ENCODE results near the gene SMYD3.

Gene SMYD3

DNA sequence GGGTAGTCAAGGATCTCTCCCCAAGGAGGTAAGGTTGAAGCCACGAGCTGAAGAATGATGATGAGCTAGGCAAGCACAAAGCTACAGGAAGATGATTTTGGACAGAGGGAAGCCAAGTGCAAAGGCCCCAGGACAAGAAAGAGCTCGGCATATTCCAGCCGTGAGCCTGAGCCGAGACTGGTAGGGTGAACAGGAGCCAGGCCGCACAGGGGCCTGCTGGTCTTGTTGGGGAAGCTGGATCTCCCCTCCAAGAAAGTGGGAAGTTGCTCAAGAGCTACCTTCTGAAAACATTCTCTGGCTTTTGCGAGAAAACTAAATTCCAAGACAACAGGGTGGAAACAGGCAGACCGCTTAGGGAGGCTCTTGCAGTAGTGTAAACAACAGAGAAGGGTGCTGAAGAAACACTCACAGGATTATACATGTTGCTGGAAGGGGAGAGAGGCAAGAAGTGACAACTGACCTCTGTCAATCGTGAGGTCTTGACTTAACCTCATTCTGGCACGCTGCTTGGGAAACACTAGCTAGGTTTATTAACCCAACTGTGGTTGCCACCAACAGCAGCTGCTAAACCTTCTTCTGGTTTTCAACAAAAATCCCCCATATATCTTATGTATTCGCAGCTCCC, 625.2 kb downstream of the SMYD3 start:
- in situ Hi-C loops (cut with MboI; ENCODE audit: low sequenced_read_pairs) = no loop called here

DNA sequence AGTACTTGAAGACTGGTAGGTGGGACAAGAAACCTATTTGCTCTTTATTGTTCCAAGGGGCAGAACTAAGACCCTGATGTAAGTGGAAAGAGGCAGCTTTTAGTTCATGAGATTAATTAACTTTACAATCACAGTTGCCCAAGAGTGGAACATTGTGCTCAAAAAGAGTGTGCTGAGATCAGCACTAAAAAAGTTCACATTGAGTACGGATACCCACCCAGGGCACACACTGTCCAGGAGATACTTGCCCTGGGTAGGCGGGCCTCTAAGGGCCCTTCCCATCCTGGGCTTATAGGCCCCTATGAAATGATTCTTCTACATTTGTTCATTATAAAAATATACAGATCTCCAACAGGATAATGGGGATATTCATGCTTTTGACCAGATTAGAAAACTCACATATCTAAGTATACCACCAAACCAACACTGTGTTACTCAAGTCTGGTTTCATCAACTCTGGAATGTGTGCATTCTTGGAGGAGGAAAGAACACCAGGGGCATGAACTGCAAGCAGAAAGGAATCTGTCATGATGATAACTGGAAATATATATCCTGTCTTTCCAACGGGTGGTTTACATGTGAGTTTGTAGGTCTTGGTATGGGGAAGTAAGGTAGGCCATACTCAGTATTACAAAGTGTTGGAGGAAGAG, 626.2 kb downstream of the SMYD3 start:
- in situ Hi-C loops (cut with MboI; ENCODE audit: low sequenced_read_pairs) = no loop called here

DNA sequence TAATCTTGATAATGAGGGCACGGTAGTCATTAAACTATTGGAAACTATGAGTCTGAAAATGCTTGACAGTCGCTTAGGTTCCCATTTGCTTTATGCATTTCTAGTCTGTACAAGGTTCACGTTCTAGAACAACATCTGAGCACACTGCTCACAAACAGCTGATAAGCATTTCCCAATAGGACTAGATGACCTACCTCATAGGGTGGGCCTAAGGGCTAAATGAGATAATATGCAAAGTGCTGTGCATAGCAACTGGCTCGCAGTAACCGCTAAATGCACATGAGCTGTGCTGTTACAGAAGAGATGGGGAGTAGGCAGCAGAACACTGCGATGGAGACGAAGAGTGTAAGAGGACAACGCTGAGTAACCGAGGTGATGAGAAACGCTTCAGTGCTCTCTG, 628.0 kb downstream of the SMYD3 start:
- in situ Hi-C loops (cut with MboI; ENCODE audit: low sequenced_read_pairs) = no loop called here

DNA sequence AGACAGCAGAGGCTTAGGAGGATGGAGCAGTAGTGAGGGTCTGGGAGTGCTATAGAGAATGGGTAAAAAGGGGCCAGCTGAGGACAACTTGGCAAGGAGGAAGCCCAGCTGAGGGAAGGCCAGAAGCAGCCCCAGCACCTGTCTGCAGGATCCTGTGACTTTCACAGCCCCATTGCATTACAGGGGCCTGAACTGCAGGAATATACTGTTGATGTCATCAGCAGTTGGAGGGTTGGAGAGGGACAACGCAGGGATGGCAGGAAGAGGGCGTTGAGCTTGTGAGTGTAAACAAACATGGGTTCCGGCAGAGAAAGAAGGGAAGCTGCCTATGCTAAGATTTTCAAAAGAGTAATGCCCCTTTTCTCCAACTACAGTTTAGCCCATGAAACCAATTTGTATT, 628.5 kb downstream of the SMYD3 start:
- in situ Hi-C loops (cut with MboI; ENCODE audit: low sequenced_read_pairs) = no loop called here

DNA sequence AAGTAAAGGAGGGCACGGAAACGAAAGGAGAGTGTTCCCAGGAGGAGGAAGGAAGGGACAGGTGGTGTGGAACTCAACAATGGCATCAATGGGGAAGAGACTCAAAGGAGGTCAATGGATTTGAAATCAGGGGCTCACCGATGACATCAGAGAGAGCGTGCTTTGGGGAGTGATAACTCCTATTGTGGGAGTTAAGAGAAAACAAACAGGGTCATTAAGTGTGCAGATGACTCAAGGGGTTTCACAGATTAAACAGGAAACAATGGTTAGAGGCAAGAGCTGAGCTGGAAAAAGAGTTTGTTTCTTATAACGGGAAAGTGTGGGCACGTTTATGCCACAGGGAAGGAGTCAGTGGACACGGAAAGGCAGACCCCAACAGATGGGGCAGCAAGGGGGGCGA, 629.1 kb downstream of the SMYD3 start:
- in situ Hi-C loops (cut with MboI; ENCODE audit: low sequenced_read_pairs) = no loop called here

DNA sequence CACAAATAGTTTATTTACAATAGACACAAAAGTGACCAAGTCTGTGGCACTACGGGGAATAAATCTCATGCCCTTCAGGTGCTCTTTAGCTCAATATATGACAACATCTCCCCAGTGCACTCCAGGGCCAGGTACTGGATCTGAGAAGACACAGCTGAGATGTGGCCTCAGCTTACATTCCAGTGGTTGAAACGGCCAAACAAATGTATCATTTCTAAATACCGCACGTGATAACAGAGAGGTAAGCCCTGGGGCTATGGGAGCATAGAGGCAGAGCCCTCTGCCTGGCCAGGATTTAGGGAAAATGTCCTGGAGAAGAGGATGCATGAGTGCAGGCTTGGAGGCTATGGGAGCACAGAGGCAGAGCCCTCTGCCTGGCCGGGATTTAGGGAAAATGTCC, 630.5 kb downstream of the SMYD3 start:
- in situ Hi-C loops (cut with MboI; ENCODE audit: low sequenced_read_pairs) = no loop called here

DNA sequence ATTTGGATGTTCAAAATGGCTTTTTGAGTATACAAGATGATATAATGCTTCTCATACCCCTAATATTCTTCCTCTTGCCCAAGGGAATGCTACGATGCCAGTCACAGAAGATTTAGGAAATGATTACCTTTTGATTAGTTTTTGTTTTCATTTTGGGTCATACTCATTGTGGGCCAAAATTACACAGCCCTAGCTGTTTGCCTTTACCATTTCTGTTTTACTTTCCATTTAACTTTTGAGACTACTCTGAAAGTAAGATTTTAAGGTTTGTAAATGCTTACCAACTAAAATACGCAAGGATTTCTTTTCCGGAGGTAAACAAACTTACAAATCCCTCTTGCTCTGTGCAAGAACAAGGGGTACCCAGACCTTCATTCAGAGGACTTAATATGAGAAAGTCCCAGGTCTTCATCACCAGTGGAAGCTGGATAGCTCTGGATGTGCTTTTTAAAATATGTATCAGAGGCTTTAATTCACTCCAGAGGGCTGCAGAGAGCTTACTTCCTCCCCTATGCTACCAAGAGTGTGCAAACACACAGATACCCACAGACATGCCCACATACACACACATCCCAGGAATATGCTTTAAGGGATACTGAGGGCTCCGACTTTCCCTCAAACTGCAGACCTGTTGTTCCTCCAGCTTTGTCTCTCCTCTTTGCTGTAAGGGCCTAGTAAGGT, 631.4 kb downstream of the SMYD3 start:
- in situ Hi-C loops (cut with MboI; ENCODE audit: low sequenced_read_pairs) = no loop called here

DNA sequence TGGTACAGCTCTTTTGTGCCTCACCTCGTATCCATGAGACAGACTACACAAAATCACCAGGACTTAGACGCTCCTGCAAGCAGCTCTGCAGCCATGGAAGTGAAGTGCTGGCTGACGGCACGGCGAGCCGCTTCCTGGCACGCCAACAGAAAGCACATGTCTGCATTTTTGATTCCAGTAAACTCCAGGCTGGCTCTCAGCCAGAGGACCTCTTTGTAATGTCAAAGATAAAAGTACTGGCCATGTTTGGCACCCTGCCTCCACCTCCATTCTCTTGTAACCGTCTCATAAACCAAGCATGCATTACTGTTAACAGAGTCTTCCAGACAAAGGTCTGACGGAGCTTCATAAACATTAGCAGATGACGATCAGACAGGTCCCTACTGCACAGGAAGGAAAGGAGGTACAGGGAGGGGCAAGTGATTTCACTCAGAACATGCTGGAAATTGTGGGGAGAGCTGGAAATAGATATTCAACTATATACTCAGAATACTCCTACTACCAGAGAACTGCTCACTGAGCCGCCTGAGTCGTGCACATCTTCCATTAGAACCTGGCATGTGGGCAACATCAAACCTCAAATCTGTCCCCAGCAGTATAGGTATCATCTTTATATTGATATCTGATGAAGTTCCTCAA, 632.0 kb downstream of the SMYD3 start:
- in situ Hi-C loops (cut with MboI; ENCODE audit: low sequenced_read_pairs) = no loop called here

DNA sequence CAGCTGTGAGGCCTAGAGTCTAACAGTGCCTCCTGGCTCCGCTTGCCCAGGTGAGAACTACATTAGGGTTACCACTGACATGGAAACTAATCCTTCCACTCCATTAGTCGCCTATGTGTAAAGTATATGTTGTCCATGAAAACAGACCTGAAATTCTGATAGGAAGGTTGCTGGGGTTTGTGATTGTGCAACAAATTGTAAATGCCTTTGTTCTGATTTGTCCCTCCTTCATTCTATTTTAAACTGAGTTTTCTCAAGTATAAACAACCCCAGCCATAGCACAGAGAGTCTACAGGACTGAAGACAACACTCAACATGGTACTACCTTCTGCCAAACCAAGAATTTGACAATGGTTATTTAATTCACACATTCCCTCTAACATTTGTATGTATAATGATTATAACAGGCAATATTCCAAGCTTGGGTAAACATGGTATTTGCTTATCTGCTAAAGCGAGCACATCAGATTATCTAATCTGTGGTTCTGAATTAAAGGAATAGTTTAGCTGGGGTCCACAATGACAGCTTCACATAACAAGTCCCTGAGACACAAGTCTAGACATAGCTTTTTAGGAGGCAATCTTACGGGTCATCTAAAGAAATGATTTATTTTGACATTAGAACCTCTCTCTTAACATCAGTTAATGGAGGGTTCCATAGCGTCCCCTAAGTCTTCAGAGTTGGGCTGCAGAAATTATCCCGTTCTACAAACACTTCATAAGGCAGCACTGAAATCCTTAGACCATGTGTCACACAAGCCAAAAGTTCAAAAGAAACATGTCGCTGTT, 633.0 kb downstream of the SMYD3 start:
- in situ Hi-C loops (cut with MboI; ENCODE audit: low sequenced_read_pairs) = no loop called here

DNA sequence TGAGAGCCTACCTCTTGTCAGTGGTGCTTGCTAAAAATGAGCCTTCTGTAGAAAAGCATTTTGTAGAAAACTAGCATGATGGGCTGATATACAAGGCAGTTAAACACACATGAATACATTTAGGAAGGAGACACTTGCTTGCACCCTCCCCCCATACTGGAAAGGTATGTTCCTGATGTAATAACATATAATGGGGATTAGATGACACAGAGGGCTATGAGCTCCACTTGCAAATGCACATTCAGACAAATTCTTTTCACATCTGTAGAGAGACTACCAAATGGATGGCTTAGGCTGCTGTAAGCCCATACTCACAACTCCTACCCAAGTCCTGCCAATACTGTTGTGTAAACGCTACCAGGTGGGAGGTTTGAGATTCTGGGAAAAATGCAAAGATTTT, 634.0 kb downstream of the SMYD3 start:
- in situ Hi-C loops (cut with MboI; ENCODE audit: low sequenced_read_pairs) = no loop called here

DNA sequence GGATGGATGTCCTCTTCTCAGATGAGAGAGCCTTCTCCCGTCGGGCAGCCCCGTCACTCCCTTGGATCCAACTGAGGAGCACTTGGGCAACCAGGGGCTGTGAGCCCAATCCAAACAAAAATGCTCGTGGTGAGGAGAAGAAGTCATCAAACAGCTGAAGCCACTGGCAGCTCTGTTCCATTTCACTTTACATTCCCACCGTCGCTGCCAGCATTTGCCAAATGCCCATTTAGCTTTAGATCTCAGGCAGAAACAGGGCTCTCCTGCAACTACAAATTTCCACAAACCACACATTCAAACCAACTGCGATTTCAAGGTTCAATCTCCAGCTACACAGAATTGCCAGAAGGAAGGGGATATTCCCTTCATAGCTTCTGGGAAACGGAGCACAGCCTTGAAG, 634.6 kb downstream of the SMYD3 start:
- in situ Hi-C loops (cut with MboI; ENCODE audit: low sequenced_read_pairs) = no loop called here

DNA sequence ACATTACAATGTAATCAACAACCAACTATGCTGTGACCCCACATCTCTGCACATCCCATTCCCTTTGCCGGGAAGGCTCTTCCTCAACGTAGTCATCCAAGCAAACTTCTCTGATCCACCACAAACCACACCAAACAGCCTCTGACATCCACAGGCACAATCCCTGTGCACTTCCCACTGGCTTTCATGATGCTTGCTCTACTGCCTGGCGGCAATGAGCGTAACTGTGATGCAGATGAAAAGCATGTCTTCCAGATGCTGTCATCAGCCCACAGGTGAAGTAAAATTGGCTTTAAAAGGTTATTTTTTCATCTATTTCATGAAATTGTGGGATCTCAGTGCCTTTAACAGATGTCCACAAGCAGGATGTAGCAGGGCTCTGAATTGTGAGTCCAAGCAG, 635.2 kb downstream of the SMYD3 start:
- in situ Hi-C loops (cut with MboI; ENCODE audit: low sequenced_read_pairs) = no loop called here

DNA sequence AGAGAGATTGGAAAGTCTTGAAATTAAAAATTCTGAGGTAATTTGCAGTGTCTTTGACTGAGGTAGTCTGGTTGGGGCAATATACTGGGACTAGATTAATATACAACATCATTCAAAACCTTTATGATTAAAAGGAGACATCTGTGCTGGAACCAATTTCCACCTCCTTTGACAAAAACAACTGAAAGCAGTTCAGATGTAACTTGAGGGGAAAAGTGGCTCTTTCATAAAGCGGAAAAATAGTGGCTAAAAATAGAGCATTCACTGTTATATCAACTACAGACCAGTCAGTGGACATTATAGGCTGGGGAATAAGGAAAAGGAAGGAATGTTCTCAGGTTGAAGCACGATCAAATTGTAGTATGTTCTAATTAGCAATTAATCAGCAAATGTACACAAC, 635.9 kb downstream of the SMYD3 start:
- in situ Hi-C loops (cut with MboI; ENCODE audit: low sequenced_read_pairs) = no loop called here

DNA sequence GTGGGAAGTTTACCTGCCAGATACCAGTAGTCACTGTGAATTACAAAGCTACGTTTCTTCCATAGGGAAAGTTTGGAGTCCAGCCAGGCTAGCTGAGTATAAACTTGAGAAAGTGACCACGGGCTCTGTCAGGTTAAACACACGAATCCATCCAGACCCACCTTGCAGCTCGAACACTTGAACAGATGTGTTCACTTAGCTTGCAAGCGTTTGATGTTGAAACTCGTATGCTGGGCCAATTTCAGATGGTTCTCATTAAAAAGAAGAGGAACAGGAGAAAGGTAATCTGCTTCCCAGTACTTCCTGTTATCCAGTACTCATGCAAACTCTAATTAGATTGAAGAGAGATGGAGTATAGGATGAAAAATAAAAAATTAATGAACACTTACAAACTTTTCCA, 636.4 kb downstream of the SMYD3 start:
- in situ Hi-C loops (cut with MboI; ENCODE audit: low sequenced_read_pairs) = no loop called here

DNA sequence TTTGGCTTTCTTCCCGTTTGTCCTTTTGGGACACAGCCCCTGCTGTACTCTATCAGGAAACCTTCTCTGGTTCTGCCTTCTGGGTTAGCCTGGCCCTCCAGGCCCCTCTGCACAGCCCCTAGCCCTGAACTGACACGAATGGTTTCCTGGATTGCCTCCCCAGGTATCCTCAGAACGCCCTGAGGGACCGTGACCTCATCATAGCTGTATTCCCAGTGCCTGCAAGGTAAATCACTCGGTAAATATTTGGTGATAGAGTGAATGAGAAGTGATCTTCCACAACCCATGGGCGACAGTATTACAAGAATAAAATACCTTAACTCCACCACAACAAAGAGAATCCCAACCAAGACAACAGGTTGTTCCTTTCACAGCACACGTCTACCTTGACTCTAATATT, 637.2 kb downstream of the SMYD3 start:
- in situ Hi-C loops (cut with MboI; ENCODE audit: low sequenced_read_pairs) = no loop called here

DNA sequence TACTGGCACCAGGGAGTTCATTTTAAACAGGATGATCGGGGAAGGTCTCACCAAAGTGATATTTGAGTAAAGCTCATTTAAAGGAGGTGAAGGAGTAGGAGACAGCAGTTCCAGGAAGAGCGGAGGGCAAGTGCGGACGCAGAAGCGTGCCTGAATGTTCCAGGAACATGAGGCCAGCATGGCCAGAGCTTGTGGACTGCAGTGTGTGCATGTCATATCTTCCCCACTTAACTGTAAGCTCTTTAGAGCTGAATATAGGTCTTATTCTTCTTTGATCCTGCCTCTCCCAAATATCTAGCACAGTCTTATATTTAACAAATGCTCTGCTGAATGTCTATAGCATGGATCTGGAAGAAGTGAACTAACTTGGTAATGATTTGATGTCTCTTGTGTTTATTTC, 639.3 kb downstream of the SMYD3 start:
- in situ Hi-C loops (cut with MboI; ENCODE audit: low sequenced_read_pairs) = no loop called here

DNA sequence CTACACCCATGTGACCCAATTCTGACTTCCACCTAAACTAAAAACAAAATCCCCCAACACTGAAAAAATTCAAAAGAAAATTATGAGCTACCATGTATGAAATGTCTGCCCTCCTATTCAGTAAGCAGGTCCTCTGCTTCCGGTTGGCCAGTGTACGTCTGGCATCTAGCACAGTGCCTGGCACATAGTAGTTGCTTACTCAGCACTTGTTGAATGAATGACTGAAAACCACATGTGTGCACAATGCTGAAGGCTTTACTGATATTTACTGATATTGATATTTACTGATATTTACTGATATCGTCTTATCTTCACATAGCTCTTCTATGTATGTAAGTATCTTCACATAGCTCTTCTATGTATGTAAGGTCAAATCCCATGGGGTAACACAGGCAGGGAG, 642.2 kb downstream of the SMYD3 start:
- in situ Hi-C loops (cut with MboI; ENCODE audit: low sequenced_read_pairs) = no loop called here

DNA sequence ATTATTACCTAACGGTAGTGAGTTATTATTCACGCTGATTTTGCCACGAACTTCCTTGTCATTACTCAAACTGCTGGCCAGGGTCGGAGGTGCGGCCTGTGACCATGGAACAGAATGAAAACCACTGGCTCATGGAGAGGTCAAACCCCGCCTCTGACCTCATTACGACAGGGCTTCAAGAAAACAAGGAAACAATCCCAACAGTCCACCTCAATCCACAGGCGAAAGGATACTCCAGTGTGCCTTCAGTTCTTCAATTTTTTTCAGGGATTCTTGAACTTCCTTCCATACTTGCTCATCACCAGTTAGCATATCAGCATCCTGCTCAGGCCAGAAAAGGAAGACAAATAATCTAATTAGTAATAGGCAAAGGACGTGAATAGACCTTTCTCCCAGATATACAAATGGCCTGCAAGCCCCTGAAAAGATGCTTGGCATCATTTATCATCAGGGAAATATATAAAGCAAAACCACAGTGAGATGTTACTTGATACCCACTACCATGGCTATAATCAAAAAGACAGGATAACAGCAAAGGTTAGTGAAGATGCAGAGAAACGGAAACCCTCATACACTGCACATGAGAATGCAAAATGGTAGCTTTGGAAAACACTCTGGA, 643.4 kb downstream of the SMYD3 start:
- in situ Hi-C loops (cut with MboI; ENCODE audit: low sequenced_read_pairs) = no loop called here

DNA sequence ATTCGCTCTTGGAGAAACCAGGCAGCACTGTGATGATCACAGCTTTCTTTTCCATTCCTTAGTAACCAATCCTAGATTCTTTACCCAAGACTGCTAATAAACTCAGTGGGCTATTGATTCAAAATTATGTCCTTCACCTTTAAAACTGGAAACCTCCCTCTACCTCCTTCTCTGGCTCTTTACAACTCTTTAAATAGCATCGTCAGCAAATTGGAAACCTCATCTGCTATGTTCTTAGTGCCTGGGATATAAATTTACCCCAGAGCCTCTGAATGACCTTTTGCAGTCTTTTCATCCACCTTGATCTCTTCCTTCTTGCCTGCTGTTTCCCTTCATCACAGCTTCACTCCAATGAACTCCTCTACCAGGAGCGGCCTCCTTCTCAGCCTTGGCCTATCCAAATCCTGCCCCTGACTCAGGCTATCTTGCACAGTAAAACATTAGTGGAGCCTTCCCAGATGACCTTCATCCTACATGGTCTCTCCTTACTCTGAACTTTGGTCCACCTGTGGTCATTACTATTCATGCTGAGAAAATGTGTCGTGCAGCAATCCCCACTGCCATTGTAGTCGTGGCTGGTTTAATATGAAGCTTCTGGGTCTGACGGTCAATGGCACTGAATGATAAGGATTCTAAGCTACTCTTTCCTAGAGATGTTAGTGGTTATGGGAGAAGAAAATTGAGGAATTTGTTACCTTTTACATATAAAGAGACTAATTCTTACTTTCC, 644.1 kb downstream of the SMYD3 start:
- in situ Hi-C loops (cut with MboI; ENCODE audit: low sequenced_read_pairs) = no loop called here

All from hTERT RPE-1 (cell line).